Gastroesophageal sphincter (tissue), 3 donors: ENCODE results near the gene RIMBP2.

Experiments used
- EP300 ChIP-seq: sonication (generic); formaldehyde crosslinking; IDR thresholded peaks from one replicate; pipeline ENCODE4 v1.6.1; 2017; ENCODE audit warnings: antibody characterized with exemption, mild to moderate bottlenecking
- TF ChIP-seq, protein P1 (sequence below), 4 experiments: fragments of 200-600 bp in 2 of 4; fragments of 450-650 bp in 2 of 4; sonication (generic) in 1 of 4; IDR thresholded peaks; one replicate each; pipeline ENCODE4 v1.5.1; 2017 to 2019; ENCODE audit warnings: antibody characterized with exemption in 4 of 4, mild to moderate bottlenecking in 2 of 4, moderate library complexity in 2 of 4

DNA sequence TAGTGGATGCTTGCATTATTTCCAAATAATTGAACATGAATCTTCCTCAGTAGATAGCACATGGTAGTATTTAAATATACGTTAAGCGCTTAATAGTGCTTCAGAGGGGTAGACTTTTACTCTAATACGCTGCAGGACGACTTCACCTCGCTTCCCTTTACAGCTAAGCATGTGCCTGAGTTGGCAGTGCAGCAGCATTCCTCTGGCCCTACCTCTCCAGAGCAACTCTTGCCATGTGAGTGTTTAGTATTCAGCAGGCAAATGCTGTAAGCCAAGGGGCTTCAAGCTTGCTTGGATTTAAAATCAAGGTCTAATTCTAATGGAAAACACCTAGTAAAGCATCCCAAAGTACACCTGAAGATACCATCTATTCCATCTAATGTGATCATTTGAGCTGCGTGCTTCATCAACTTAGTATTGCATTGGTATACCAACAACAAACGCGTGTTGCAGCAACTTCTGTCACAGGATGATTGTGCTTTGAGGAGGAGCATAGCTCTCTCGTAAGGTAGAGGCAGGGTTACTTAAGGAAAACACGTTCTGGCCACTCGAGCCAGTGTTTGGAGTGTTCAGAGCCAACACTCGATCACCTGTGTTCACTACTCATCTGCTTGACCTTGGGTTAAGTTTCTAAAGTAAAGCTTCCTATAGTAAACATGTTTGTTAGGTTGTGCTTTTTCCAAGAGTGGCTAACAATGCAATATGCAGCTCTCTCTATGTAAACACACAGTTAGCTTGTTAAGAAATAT, 317.8 kb downstream of the RIMBP2 start:
- no peak for TF ChIP-seq EP300
- TF ChIP-seq, protein P1, sequence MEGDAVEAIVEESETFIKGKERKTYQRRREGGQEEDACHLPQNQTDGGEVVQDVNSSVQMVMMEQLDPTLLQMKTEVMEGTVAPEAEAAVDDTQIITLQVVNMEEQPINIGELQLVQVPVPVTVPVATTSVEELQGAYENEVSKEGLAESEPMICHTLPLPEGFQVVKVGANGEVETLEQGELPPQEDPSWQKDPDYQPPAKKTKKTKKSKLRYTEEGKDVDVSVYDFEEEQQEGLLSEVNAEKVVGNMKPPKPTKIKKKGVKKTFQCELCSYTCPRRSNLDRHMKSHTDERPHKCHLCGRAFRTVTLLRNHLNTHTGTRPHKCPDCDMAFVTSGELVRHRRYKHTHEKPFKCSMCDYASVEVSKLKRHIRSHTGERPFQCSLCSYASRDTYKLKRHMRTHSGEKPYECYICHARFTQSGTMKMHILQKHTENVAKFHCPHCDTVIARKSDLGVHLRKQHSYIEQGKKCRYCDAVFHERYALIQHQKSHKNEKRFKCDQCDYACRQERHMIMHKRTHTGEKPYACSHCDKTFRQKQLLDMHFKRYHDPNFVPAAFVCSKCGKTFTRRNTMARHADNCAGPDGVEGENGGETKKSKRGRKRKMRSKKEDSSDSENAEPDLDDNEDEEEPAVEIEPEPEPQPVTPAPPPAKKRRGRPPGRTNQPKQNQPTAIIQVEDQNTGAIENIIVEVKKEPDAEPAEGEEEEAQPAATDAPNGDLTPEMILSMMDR (IDR thresholded peaks at IDR 0.05) = no peak
